ENCODE data around the gene ABCB8.

Gene ABCB8

DNA sequence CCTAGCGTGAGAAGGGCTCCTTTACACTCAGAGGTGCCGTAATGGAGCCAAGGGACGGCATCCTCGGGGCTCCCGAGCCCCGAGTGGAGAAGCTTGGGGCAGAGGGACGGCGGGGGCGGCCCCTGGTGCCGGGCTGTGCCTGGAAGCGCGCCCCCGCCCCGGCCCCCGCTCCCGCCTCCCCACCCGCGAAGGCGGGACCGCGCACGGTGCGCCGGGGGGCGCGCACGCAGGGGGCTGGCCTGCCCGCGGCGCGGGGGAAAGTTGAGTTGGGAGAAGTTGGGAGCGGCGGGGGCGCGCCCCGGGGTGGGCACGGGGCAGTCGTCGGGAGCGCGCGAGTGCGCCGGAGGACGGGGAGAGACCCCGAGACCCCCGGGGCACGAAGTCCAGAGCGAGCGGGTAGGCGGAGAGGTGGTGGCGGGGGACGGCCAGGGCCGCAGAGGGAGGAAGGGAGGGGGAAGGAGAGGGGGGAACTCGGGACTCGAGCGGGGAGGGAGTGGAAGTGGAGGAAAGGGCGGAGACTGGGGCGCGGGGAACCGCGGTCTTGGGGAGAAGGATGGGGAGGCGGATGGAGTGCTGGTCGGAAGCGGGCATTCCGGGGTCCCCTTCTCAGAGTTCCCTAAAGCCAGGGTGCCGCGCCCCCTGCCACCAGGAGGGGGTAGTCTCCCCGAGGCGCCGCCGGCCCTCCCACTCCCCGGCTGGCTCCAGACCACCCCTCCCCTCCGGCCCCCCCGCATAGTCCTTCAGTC, 31.3 kb downstream of the ABCB8 start, which contains the start of gene SLC4A2:
Gene SLC4A2, plus strand, starts transcription at position 223 of the 746 bp plus-strand sequence. CDS start 2,399 bp downstream, outside the sequence.
- peak; percentile 32 to 68 (median 60) for DNase-seq

DNA sequence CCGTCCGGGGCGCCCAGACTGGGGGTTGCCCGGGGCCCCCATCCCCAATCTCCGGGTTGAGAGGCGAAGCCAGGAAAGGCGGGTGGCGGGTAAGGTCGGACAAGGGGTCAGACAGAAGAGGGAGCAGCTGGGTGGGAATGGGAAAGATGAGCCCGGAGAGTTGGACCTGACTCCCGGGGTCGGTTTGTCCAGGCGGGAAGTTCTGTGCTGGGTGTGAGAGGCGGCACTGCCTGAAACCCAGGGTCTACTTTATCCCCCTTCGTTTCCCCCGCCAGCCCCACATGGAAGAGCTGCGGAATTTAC, 31.8 kb downstream of the ABCB8 start:
- no peak for DNase-seq

DNA sequence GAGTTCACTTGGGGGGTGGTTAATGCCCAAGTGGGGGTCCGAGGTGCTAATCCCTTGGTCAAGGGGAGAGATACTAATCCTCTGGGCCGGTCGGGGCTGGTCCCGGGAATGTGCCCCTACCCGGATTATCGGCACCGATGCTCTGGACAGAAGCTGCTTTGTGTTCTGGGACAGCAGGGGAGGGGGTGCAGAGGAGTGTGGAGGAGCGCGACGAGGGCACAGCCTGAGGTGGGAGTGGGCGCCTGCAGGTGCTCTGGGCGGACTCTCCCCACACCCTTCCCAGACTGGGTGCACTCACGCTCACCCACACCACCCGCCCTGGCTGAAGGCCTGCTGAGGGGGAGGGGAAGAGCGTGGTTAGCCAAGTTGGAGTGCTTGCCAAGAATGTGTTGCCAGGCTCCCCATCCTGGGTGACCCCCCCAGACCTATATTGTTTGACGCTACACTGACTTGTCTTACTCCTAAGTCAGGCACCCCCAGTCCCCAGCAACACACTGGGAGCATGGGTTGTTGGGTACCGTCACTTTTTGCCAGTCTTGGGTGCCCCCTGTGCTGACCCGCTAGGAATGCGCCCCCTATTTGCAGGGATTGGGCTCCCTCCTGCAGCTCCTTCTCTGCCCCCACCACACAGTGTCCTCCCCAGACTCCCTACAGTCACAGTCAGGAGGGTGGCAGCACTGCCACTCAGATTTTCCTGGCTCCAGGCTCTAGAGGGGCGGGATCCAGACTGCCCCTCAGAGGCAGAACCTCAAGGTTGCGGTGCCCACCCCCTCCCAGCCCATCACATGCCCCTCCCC, 32.4 kb downstream of the ABCB8 start:
- no peak for DNase-seq

GRCh38 chr7:151061213-151062110, 33.2 kb downstream of the ABCB8 start:
- DNase-seq: no peak

- no peak for DNase-seq
Measured at GRCh38 chr7:151062111-151062398, 33.8 kb downstream of the ABCB8 start.

- DNase-seq: no peak
Measured at GRCh38 chr7:151062399-151063211, 34.4 kb downstream of the ABCB8 start.

DNA sequence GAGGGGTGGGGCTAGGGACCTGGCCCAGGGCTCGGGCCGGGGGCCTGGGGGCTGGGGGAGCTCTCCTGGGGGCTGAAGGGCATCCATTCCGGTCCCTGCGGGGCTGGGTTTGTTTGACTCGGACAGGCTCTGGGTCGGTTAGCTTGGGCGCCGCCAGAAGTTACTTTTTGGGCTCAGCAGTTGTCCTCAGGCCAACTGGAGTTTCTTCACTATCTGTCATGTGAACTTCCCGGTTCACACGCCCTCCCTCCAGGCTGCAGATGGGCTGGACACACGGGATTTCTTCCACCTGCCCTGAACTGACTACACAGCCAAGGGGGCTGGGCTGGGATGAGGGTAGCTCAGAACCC, 34.9 kb downstream of the ABCB8 start:
- DNase-seq: no peak

DNA sequence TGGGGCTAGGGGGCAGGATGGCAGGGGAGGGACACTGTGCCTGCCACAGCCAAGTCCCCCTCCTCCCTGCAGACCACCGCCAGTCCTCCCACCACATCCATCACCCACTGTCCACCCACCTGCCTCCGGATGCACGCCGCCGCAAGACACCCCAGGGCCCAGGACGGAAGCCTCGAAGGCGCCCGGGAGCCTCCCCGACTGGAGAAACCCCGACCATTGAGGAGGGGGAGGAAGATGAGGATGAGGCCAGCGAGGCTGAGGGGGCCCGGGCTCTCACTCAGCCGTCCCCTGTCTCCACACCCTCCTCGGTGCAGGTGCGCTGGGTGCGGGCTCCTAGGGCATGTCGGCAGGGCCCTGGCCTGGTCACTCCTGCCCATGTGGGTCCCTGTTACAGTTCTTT, 36.2 kb downstream of the ABCB8 start:
- DNase-seq: no peak

DNA sequence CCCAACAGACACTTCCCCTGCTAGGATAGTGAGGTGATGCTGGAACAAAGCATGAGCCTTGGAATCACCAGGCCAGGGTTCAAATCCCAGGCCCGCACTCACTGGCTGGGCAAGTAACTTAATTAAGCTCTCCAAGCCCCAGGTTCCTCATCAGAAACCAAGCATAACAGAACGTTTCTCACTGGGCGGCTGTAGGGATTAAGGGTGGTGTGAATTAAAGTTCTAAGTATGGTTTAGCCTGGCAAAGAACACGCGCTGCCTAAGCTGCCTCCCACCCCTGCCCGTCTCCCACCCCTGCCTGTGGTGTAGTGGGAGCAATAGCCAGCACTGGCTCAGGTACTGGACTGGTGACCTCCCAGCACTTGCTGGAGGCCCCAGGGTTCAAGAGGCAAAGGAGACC, 36.7 kb downstream of the ABCB8 start:
- no peak for DNase-seq

DNA sequence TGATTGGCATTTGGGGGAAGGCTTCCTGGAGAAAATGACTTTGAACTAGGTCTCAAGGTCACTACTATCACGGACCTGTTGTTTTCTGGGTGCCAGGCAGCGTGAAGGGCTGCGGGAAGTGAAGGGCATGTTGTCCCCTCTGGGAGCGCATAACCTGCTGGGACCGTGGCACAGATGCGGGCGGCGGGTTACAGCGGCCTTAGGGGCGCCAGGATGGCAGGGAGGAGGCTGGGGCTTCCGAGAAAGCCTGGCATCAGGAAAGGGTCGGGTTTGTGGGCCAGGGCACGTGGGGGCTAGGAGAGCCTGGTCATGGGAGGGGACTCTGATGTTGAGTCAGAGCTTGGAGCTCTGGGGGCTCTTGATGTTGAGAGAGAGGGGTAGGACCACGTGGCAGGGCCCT, 37.3 kb downstream of the ABCB8 start:
- DNase-seq: no peak

DNA sequence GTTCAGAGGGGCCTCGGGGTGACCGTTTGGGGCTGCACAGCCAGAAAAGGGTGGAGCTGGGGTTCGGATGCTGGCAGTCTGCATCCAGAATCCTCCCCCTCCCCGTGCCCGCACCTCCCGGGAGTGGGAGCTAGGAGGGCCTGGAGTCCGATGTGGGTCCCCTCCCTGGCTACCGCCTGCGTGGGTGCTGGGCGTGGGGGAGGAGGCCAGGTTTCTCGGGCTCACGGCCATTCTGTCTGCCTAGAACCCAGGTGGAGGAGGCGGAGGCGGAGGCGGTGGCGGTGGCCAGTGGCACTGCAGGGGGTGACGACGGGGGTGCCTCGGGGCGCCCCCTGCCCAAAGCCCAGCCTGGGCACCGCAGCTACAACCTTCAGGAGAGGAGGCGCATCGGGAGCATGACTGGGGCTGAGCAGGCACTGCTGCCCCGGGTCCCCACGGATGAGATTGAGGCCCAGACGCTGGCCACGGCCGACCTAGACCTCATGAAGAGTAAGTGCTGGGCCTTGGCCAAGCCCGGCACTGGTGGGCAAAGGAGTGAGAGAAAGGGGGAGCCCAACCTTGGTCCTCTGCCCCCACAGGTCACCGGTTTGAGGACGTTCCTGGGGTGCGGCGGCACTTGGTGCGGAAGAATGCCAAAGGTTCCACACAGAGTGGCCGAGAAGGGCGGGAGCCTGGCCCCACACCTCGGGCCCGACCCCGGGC, 38.2 kb downstream of the ABCB8 start:
- DNase-seq: no peak

DNA sequence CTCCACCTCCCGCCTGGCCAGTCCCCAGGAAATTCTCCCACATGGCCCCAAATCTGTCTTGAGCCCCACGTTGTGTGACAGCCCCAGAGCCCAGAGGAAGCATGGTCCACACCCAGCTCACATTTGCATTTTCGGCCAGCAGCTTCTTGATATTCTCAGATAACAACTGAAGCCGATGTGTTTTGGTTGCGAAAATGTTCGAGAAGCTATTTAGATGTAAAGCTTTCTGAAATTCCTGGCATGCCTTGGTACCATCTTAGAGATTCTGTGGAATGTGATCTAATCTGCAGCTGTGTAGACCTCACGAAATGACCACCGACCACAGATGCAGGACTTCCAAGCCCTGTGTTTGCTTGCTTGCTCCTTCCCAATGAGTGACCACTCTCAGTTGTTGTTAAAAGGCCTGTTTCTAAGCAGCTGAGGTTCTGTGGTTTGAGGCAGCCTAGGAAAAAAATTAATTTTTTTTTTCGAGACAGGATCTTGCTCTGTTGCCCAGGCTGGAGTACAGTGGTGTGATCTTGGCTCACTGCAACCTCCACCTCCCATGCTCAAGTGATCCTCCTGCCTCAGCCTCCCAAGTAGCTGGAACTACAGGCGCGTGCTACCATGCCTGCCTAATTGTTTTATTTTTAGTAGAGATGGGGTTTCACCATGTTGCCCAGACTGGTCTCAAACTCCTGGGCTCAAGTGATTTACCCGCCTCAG, 40.0 kb downstream of the ABCB8 start:
- DNase-seq: no peak

DNA sequence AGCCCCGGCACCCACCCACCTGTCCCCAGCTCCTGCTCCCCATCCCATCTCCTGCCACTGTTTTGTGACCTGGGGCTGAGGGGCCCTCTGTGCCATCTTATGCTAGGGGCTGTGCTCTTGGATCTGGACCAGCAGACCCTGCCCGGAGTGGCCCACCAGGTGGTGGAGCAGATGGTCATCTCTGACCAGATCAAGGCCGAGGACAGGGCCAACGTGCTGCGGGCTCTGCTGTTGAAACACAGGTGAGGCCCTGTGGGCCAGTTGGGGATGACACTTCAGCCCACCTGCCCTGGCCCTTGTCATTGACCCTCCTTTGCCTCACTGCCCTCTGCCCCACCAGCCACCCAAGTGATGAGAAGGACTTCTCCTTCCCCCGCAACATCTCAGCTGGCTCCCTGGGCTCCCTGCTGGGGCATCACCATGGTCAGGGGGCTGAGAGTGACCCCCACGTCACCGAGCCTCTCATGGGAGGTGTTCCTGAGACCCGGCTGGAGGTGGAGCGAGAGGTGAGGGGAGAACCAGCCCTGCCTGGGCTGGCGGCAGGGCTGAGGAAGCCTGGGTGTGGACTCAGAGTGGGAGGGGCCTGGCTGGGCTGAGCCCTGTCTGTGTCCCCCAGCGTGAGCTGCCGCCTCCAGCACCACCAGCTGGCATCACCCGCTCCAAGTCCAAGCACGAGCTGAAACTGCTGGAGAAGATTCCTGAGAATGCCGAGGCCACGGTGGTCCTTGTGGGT, 41.8 kb downstream of the ABCB8 start:
- DNase-seq: no peak

DNA sequence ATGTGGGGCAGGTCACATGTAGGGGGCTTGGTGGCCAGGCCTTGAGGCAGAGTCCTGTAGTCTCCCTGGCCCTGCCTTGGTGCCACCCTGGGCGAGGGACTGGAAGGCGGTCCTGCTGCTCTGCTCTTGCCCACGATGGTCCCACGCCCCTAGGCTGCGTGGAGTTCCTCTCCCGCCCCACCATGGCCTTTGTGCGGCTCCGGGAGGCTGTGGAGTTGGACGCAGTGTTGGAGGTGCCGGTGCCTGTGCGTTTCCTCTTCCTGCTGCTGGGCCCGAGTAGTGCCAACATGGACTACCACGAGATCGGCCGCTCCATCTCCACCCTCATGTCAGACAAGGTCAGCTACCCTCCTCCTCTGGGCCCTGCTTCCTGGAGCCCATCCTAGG, 42.3 kb downstream of the ABCB8 start:
- no peak for DNase-seq

DNA sequence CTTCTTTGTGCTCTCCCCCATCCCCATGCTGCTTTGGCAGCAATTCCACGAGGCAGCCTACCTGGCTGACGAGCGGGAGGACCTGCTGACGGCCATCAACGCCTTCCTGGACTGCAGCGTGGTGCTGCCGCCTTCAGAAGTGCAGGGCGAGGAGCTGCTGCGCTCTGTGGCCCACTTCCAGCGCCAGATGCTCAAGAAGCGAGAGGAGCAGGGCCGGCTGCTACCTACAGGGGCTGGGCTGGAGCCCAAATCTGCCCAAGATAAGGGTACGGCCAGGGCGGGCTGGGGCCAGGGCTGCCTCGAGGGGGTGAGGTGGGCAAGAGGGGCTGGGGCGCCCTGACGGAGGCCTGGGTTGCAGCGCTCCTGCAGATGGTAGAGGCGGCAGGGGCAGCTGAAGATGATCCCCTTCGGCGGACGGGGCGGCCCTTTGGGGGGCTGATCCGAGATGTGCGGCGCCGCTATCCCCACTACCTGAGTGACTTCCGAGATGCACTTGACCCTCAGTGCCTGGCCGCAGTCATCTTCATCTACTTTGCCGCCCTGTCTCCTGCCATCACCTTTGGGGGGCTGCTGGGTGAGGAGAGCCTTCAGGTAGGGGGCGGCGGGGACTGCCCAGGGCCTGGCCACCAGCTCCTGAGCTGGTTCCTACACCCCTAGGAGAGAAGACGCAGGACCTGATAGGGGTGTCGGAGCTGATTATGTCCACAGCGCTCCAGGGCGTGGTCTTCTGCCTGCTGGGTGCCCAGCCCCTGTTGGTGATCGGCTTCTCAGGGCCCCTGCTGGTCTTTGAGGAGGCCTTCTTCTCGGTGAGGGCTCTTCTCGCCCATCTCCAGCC, 43.0 kb downstream of the ABCB8 start:
- no peak for DNase-seq

- no peak for DNase-seq
Measured at GRCh38 chr7:151073990-151074389, 45.7 kb downstream of the ABCB8 start.

GRCh38 chr7:151074817-151075661, 46.8 kb downstream of the ABCB8 start:
- DNase-seq: no peak

DNA sequence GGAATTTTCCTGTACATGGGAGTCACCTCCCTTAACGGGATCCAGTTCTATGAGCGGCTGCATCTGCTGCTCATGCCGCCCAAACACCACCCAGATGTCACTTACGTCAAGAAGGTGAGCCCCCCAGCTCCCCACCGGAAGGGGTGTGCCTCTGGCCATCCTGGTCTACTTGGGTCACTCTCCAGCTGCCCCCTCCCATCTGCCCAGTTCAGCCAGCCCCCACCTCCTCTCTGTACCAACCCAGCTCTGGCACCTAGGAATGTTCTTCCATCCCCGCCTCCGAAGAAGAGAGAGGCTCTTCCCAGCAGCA, 47.4 kb downstream of the ABCB8 start:
- DNase-seq: no peak

DNA sequence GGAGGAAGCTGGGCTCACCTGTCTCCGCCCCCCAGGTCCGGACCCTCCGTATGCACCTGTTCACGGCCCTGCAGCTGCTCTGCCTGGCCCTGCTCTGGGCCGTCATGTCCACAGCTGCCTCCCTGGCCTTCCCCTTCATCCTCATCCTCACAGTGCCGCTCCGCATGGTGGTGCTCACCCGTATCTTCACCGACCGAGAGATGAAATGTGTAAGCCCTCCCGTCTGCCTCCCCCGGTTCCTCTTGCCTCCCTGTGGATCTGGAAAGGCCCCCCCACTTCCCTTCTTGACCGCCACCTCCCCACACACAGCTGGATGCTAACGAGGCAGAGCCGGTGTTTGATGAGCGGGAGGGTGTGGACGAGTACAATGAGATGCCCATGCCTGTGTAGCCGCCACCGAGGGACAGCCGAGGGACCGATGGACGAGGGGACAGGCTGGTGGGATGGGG, 47.8 kb downstream of the ABCB8 start:
- no peak for DNase-seq
